Keratinocyte (primary cell): Measurements from ENCODE around the gene CDYL.

Experiments used
- EZH2 ChIP-seq: IDR thresholded peaks from one replicate; pipeline ENCODE4 v1.6.1; 2012; ENCODE audit warnings: inconsistent platforms, mild to moderate bottlenecking, low read length, moderate library complexity
- TF ChIP-seq, protein P1 (sequence below), 3 experiments: IDR thresholded peaks in 1 of 3; conservative IDR thresholded peaks in 1 of 3; optimal IDR thresholded peaks in 1 of 3; 2 replicates in 2 of 3; 3 replicates in 1 of 3; pipeline versions ENCODE3 to v1.5.1; 2011; ENCODE audit warnings: low read length in 3 of 3, mild to moderate bottlenecking in 3 of 3, moderate library complexity in 2 of 3, control low read depth in 1 of 3, inconsistent platforms in 1 of 3; ENCODE audit not compliant: insufficient read depth in 2 of 3; ENCODE audit errors: extremely low read depth in 1 of 3

DNA sequence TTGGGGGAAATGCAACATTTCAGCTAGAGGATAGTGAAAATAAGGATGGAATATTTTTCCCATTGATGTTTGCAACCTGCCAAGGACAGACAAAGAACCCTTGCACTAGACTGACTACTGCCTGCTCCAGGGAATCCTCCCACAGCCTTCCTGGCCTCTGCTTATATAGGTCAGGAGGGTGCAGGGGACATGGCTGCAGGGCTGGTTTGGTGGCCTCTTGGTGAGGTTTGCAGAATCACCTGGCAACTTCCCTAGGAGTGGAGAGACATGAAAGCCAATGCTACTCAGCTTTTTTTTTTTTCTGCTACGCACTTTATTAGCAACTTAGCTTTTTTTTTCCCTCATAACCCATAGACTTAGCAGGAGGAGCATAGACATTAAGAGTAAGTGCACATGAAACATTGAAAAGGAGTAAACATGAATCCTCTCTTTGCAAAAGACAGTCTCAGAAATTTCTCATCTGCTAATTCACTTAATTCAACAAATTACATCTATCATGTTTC lies 39.8 kb upstream of the CDYL start:
- TF ChIP-seq, protein P1, sequence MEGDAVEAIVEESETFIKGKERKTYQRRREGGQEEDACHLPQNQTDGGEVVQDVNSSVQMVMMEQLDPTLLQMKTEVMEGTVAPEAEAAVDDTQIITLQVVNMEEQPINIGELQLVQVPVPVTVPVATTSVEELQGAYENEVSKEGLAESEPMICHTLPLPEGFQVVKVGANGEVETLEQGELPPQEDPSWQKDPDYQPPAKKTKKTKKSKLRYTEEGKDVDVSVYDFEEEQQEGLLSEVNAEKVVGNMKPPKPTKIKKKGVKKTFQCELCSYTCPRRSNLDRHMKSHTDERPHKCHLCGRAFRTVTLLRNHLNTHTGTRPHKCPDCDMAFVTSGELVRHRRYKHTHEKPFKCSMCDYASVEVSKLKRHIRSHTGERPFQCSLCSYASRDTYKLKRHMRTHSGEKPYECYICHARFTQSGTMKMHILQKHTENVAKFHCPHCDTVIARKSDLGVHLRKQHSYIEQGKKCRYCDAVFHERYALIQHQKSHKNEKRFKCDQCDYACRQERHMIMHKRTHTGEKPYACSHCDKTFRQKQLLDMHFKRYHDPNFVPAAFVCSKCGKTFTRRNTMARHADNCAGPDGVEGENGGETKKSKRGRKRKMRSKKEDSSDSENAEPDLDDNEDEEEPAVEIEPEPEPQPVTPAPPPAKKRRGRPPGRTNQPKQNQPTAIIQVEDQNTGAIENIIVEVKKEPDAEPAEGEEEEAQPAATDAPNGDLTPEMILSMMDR (optimal IDR thresholded peaks at IDR 0.05 in 1 of 3, IDR thresholded peaks at IDR 0.05 in 1 of 3, conservative IDR thresholded peaks at IDR 0.05 in 1 of 3; ENCODE audit: extremely low read depth in 1 of 3, insufficient read depth in 2 of 3, low read length in 3 of 3), result no peak
- no peak for TF ChIP-seq EZH2
